GM23248 (cell line): ENCODE measurements around the gene SCYGR1.

ENCODE experiments used
- EZH2 ChIP-seq: fragments of 200-600 bp; sonication (generic); IDR thresholded peaks from 2 replicates; pipeline ENCODE4 v1.6.1; 2018; ENCODE audit warnings: antibody characterized with exemption, mild to moderate bottlenecking; ENCODE audit not compliant: insufficient read depth, poor library complexity, severe bottlenecking
- EZH2phosphoT487 ChIP-seq: fragments of 200-600 bp; sonication (generic); IDR thresholded peaks from 2 replicates; pipeline ENCODE4 v1.6.1; 2018; ENCODE audit warnings: antibody characterized with exemption, moderate library complexity, mild to moderate bottlenecking, low read depth; ENCODE audit not compliant: insufficient read depth

- TF ChIP-seq EZH2 (no peak), EZH2phosphoT487 (no peak)
These were observed 8.7 kb downstream of the SCYGR1 start, which contains the start of gene TM4SF20 for GRCh38 chr2:227379095-227379494.
